HT1080 (cell line): ENCODE measurements around the gene STAT5A. TPM values are rescaled to one million over a fixed set of nuclear protein-coding genes. Genes with fewer than 3 reads are reported as not detected.
"Not testable (repeated sequence)": the region's sequence is repeated elsewhere in the genome, so short reads cannot be mapped to it uniquely, and the experiment has no call there.

ENCODE experiments used
- DNase-seq: peaks from one replicate; pipeline ENCODE4 v3.0.0-alpha.2; 2015; ENCODE audit warnings: low read depth
- total RNA-seq: library from RNA; depleted of rRNA; stranded (reverse); fragments of >200 nt; shearing (Covaris generic); gene quantifications from 2 replicates; pipeline ENCODE4 v1.2.3, GENCODE V29; 2014

STAT5A gene
- total RNA-seq, 1 experiment from 2014 or later = 1.7 TPM

DNA sequence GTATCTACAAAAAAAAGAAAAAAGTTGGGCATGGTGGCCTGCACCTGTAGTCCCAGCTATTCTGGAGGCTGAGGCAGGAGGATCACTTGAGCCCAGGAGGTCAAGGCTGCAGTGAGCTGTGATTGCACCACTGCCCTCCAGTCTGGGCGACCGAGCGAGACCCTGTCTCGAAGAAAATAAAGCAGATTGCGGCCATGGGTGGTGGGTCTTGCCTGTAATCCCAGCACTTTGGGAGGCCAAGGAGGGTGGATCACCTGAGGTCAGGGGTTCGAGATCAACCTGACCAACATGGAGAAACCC is 16.7 kb downstream of the STAT5A start:
- DNase-seq = not testable (repeated sequence)

GRCh38 chr17:42305543-42306384 is 17.5 kb downstream of the STAT5A start:
- DNase-seq = no peak

DNA sequence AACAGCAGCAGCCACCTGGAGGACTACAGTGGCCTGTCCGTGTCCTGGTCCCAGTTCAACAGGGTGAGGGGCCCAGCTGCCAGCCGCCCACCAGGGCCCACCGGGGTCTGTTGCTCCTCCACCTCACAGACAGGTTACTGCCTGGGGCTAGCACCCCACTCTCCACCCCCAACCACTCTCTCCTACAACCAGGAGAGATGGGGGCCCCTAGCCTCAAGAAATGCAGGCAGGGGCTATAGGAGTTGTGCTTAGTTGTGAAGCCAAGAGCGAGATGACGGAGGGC is 18.0 kb downstream of the STAT5A start:
- DNase-seq = no peak

- DNase-seq = no peak
These were observed 19.1 kb downstream of the STAT5A start for GRCh38 chr17:42307362-42307927.

- no peak for DNase-seq
These were observed 20.1 kb downstream of the STAT5A start for GRCh38 chr17:42308446-42308845.

DNA sequence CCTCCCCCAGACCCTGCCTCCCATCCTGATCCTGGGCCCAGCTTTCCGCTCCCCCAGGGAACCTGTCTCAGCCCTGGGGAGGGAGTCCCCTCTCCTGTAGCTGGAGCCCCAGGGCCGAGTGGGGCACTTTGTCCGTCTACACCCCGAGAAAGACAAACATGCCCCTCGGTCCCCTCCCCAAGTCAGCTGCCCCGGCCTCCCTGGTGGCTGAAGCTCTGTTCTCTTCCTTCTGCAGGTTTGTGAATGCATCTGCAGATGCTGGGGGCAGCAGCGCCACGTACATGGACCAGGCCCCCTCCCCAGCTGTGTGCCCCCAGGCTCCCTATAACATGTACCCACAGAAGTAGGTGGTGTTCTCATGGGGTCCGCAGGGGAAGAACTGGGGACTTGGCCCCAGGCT is 20.8 kb downstream of the STAT5A start:
- no peak for DNase-seq

DNA sequence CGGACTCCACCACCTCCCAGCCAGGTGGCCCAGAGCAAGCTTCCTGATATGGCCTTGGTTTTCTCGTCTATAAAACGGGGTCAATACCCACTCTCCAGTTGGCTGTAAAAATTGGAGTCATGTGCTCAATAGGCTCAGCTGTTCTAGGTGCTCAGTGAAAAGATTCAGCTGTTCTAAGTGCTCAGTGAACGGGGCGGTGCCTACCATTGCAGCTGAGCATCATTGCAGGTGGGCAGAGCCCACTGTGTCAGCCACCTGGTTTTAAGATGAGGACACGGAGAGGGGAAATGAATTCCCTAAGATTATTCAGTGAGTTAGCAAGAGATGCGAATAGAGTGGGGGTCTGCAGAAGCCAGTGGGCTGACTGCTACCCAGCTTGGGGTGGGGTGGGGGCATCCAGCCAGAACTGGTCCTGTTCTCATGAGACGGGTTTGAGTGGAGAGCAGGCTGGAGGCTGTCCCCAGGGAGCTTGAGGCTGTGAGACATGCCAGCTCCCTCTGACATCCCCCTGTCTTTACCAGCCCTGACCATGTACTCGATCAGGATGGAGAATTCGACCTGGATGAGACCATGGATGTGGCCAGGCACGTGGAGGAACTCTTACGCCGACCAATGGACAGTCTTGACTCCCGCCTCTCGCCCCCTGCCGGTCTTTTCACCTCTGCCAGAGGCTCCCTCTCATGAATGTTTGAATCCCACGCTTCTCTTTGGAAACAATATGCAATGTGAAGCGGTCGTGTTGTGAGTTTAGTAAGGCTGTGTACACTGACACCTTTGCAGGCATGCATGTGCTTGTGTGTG is 21.9 kb downstream of the STAT5A start:
- DNase-seq = no peak

- DNase-seq = no peak
These were observed 22.5 kb downstream of the STAT5A start for GRCh38 chr17:42310787-42311215.

DNA sequence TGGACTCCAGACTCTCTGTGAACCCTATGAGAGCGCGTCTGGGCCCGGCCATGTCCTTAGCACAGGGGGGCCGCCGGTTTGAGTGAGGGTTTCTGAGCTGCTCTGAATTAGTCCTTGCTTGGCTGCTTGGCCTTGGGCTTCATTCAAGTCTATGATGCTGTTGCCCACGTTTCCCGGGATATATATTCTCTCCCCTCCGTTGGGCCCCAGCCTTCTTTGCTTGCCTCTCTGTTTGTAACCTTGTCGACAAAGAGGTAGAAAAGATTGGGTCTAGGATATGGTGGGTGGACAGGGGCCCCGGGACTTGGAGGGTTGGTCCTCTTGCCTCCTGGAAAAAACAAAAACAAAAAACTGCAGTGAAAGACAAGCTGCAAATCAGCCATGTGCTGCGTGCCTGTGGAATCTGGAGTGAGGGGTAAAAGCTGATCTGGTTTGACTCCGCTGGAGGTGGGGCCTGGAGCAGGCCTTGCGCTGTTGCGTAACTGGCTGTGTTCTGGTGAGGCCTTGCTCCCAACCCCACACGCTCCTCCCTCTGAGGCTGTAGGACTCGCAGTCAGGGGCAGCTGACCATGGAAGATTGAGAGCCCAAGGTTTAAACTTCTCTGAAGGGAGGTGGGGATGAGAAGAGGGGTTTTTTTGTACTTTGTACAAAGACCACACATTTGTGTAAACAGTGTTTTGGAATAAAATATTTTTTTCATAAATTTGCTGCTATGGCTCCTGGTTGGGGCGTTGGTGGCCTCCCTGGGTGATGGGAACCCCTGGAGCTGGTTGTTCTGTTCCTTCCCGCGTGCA is 23.1 kb downstream of the STAT5A start:
- DNase-seq = no peak

DNA sequence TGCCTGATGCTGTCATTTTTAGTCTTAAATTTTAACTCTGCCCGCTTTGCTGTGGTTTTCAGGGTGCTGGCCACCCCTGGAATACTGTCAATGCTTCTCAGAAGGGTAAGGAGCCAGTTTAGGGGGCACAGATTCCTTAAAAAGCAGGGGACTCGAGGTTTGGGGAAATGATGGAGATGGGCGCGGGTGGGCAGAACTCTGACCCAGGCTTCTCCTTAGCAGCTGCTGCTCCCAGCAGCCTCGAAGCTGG is 23.7 kb downstream of the STAT5A start:
- no peak for DNase-seq

DNA sequence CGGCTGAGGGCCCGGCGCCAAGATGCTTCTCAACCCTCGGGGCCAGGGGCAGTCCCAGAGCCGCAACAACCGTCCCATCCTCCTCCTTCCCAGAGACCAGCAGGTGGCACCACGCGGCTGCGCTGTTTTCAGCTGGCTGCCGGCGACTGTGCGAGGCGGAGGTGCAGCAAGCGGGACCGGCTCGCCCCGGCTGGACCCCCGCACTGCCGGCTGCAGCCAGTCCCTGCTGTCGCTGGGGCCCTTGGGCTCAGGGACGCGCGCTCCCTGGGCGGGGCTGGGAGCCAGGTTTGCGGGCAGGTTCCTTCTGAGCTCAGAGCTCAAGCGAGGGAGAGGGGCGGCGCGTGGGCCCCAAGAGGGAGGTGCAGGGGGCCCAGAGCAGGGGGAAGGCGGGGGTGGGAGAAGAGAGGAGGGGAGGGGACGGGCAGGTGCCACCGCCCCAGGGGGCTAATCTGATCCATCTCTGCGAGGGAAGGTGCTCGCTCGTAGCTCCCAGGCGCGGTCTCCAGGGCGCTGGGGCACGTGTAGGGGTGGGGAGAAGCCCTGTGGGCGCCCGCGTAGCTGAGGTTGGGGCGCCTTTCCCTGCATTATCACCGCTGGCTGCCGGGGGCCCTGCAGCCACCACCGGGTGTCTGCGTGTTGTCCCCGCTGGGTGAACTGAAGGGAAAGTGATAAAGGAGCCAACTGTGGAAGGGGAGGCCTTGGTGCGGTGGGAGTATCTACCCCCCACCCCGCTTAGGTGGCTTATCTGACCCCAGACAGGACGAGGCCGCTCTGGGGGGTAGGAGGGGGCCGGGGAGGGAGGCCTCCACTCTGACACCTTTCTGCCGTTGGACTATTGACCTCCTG is 24.2 kb downstream of the STAT5A start:
- DNase-seq = no peak

DNA sequence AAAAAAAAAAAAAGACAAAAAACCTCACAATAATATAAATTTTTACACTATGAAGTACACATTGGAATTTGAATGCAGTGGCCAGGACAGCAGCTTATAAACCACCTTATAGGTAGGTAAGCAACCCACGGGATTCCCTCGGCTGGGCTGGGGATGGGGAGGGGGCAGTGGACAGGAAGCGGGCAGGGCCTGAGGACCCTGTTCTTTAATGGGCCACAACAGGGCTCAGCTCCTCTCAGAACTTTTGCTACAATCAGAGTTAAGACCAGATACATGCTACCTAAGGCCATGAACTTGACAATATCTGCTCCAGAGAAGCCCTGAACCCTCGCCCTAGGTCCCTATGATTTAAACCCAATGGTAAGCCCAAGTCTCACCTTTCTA is 25.1 kb downstream of the STAT5A start:
- no peak for DNase-seq

DNA sequence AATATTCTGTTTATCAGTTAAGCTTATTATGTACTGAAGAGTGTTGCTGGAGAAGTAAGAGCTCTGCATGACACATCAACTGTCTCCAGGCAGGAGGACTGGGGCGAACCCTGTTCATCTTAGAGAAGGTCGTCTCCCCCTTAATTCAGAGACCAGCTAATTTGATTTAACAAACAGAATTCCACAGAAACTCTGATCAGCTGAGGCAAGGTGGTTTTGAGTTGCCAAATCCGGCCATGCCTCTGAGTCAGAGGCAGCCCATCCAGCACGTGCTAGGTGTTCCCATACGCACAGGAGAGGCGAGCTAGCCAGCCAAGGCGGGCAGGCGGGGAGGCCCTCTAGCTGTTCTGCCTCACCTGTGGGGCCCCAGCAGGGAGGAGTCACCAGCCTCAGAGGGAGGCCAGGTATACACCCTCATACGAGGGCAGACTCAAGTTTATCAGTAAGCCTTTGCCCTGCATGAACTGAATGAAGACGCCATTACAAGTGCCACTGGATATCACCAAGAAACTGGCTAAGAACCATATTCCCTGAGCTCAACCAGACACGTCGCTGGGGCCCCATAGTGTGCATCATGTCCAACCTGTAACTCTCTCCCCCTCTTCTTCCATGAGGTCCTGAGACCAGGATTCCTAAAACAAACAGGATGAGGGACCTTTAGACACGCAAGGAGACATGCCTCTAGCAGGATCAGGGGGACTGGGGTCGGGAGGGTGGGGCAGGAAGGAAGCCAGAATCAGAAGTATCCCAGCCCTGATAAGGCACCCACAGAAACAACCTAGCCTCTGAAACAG is 25.7 kb downstream of the STAT5A start:
- DNase-seq = no peak

DNA sequence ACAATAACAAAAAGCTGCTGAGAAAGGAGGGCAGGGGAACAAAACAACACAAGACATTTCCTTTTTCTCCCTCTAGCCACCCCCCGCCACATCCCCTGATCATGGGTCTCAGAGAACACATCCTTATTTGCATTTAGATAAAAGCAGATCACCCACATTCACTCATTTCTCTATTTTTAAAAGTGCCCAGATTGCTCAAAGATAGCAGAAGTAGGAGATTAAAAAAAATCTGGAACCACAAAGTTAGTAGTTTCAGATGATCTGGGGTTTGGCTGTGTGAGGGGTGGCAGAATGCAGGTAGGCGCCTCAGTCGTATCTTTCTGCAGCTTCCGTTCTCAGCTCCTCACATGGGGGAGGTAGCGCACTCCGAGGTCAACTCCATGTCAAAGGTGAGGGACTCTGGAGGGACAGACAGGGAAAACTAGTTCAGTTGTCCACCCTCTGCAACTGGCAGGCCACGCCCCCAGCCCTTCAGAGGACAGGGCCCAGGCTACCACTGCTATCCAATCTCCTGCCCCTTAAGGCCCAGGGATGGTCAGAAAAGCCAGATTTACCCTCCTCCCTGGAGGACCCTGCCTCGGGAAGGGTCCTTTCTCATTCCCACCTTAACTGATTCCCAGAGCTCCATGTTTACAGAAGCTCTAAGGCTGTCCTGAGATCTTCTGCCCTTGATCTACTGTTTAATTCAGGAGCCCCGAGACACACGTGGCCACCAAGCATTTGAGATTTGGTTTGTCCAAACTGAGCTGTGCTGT is 27.3 kb downstream of the STAT5A start:
- DNase-seq = no peak

DNA sequence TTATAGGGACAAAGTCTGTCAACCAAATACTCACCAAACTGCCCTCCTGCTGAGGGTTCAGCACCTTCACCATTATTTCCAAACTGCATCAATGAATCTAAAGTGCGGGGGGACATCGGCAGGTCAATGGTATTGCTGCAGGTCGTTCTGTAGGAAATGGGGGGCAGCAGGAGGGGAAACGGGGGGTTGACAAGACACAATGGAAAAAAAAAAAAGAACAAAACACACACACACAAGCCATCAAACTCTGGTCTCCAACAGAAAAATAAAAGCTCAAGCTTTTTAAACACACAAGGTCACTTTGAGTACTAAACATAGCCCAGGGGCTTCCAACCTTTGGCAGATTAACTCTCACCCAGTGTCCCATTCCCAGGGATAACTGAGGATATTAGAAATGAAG is 28.5 kb downstream of the STAT5A start:
- DNase-seq = no peak

DNA sequence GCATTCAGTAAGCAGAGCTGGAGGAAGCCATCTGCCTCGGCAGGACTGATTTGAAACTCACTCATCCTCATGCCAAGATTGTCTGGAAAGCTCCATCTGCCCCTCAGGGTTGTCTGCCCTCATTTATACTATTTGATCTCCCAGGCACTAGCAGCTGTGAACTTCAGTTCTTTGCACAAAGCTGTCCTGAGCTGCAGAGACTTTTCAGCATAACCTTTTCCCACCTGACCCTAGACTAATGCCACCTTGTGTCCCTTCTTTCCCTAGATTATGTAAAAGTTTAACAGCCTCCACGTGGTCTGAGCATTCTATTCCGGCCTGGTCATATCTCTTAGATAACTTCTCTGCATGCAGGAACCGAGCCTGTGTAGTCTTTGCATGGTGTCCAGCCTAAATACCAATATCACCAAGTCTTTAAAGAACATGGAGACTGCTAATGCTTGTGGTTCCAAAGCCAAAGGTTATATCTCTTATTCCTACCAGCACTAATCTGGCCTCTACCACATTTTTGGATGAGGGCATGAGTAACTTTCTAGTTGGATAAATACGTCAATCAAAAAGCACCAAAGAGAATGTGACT is 29.1 kb downstream of the STAT5A start:
- no peak for DNase-seq

DNA sequence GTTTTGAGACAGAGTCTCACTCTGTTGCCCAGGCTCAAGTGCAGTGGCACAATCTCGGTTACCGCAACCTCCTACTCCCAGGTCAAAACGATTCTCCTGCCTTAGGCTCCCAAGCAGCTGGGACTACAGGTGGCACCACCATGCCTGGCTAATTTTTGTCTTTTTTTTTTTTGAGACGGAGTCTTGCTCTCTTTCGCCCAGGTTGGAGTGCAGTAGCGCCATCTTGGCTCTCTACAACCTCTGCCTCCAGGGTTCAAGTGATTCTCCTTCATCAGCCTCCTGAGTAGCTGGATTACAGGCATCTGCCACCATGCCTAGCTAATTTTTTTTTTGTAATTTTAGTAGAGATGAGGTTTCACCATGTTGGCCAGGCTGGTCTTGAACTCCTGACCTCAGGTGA is 29.7 kb downstream of the STAT5A start:
- not testable (repeated sequence) for DNase-seq

- no peak for DNase-seq
These were observed 33.3 kb downstream of the STAT5A start for GRCh38 chr17:42321555-42321954.
